Activated naive CD4-positive, alpha-beta T cell treated with anti-CD3 and anti-CD28 coated beads for 36 hours (primary cell): ENCODE results near the gene HSD17B13. TPM values are rescaled to one million over a fixed set of nuclear protein-coding genes. Genes with fewer than 3 reads are reported as not detected.

Experiments used
- CTCF ChIA-PET: fragments of 350-600 bp; sonication (Branson Sonifier 250); formaldehyde crosslinking; loops from one replicate; lab custom pipeline; 2021; ENCODE audit warnings: antibody characterized with exemption; lab: Charles Lee
- DNase-seq: peaks from one replicate; pipeline ENCODE4 v3.0.0-alpha.2; 2020
- H3K27ac Mint-ChIP-seq: one replicate; pipeline ENCODE4 v1.8.0; 2021; ENCODE audit warnings: mild to moderate bottlenecking, mixed read lengths
- H3K27me3 Mint-ChIP-seq: one replicate; pipeline ENCODE4 v1.8.0; 2021; ENCODE audit warnings: low read depth, mixed read lengths
- H3K36me3 Mint-ChIP-seq: one replicate; pipeline ENCODE4 v1.8.0; 2021; ENCODE audit warnings: low read depth, mixed read lengths
- H3K4me1 Mint-ChIP-seq: one replicate; pipeline ENCODE4 v1.8.0; 2021; ENCODE audit warnings: low read depth, mixed read lengths
- H3K4me3 Mint-ChIP-seq: one replicate; pipeline ENCODE4 v1.8.0; 2021; ENCODE audit warnings: mild to moderate bottlenecking, moderate library complexity, mixed read lengths
- H3K9me3 Mint-ChIP-seq: one replicate; pipeline ENCODE4 v1.8.0; 2021; ENCODE audit warnings: mixed read lengths
- intact Hi-C: fragments of 100-400 bp; cut with micrococcal nuclease; formaldehyde crosslinking; loops from one replicate; pipeline ENCODE4 v1.15.1; 2023
- microRNA-seq: library from miRNA; unstranded; fragments of <30 nt; microRNA quantifications from one replicate; pipeline ENCODE4 v1.2.0, GENCODE V29; 2022; ENCODE audit warnings: borderline microRNAs expressed, borderline replicate concordance
- total RNA-seq, 2 experiments: library from RNA; stranded (reverse); gene quantifications; one replicate each; pipeline ENCODE4 v1.2.3, GENCODE V29; 2021

HSD17B13 gene
- total RNA-seq, 2 experiments from 2014 or later = 0.10 to 0.12 TPM

DNA sequence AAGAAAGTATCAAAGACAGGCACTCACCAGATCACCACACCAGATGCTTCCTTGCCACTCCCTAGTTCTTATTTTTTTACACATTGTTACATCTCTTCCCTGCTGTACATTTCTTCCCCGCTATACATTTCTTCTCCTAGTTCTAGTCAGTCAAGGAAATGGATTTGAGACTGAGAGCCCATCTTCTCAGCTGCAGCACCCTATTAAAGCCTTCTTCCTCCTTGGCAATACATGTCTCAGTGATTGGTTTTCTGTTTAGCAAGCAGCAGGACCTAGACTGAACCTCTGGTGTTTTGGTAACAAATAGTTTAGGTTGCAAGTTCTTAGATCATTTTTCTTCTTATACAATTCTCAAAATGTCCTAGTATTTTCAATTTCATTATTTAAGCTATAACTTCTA, 66.9 kb downstream of the HSD17B13 start:
- Mint-ChIP-seq H3K27ac (no peak overlapping the region), H3K9me3 (peaks cover 5% of the 10 kb centered on the region), H3K4me1 (no peaks in the 10 kb centered on the region), H3K4me3 (no peak overlapping the region), H3K36me3 (no peaks in the 10 kb centered on the region), H3K27me3 (no peaks in the 10 kb centered on the region)
- DNase-seq = no peak
- intact Hi-C loops = no loop called here
- CTCF ChIA-PET = no interaction called here

Small RNAs within 50 kb of the gene (microRNA-seq; reads per million reads assigned to microRNA genes)
- not detected for gene MIR5705

Other genes with a start within 250 kb of the HSD17B13 start
- 10 to 100 TPM; 10.7 to 12.1 TPM for gene KLHL8, start 102.3 kb downstream of the HSD17B13 start, total RNA-seq
- 10 to 100 TPM; 14.2 to 15.9 TPM for gene HSD17B11, start 68.3 kb upstream of the HSD17B13 start, total RNA-seq
- gene NUDT9, start 99.7 kb upstream of the HSD17B13 start, total RNA-seq = 10 to 100 TPM; 12.1 to 13.4 TPM
- not detected for gene SPARCL1, start 206.5 kb upstream of the HSD17B13 start, total RNA-seq